ENCODE results near the gene STRIP2. TPM values are rescaled to one million over a fixed set of nuclear protein-coding genes. Genes with fewer than 3 reads are reported as not detected.

The STRIP2 gene
- total RNA-seq, 6 donors from 2014 or later: 1.0 to 5.2 (median 1.7) TPM

GRCh38 chr7:129535896-129536295 lies 101.7 kb downstream of the STRIP2 start:
- Histone ChIP-seq H3K9me3 (no peaks in the 10 kb centered on the region), H3K4me1 (no peaks in the 10 kb centered on the region), H3K36me3 (no peaks in the 10 kb centered on the region), H3K27ac (no peak overlapping the region), H3K27me3 (no peaks in the 10 kb centered on the region), H3K4me3 (no peak overlapping the region)
- TF ChIP-seq CTCF (IDR thresholded peaks at IDR 0.05): no peak
- no peak for TF ChIP-seq POLR2AphosphoS5 (IDR thresholded peaks at IDR 0.05)
- TF ChIP-seq POLR2A (IDR thresholded peaks at IDR 0.05): no peak
- TF ChIP-seq EP300 (IDR thresholded peaks at IDR 0.05): no peak
- WGBS, 2 donors: 54 to 71% methylated on average over 5 of the region's 5 CpGs
- no peak for DNase-seq
- no peak for ATAC-seq (ENCODE audit: low FRiP score in 2 of 2)

- DNase-seq: no peak
- Histone ChIP-seq H3K4me3 (no peak overlapping the region), H3K4me1 (no peaks in the 10 kb centered on the region), H3K27ac (no peak overlapping the region), H3K36me3 (no peaks in the 10 kb centered on the region), H3K27me3 (no peaks in the 10 kb centered on the region), H3K9me3 (no peaks in the 10 kb centered on the region)
- 79 to 82% methylated on average over 9 of the region's 9 CpGs for WGBS, 2 donors
- ATAC-seq (ENCODE audit: low FRiP score in 2 of 2): no peak
- TF ChIP-seq POLR2AphosphoS5 (IDR thresholded peaks at IDR 0.05): no peak
- no peak for TF ChIP-seq CTCF (IDR thresholded peaks at IDR 0.05)
- no peak for TF ChIP-seq EP300 (IDR thresholded peaks at IDR 0.05)
- no peak for TF ChIP-seq POLR2A (IDR thresholded peaks at IDR 0.05)
Measured at GRCh38 chr7:129536323-129536722, 102.1 kb downstream of the STRIP2 start.

Small RNA genes within 50 kb of the gene (small RNA-seq; reads per million reads assigned to genes)
- gene AC009244.1: 0 reads per million in 4 donors
- 0 reads per million in 4 donors for gene RNU1-72P
- 0 reads per million in 4 donors for gene SNRPGP3

Other genes starting within 250 kb of the STRIP2 start
- gene SMO, start 245.8 kb upstream of the STRIP2 start, total RNA-seq: 1 to 10 TPM; 1.7 to 7.3 (median 2.6) TPM
- gene AHCYL2, start 209.4 kb upstream of the STRIP2 start, total RNA-seq: 100 to 1,000 TPM in 4 of 6 donors, 10 to 100 TPM in 2; 41.9 to 197 (median 110) TPM
- 1 to 10 TPM in 2 of 6 donors, under 1 TPM in 2, not detected in 2; 0.76 to 3.2 (median 0.94) TPM for gene SMKR1, start 68.1 kb downstream of the STRIP2 start, total RNA-seq
- gene NRF1, start 177.3 kb downstream of the STRIP2 start, total RNA-seq: 10 to 100 TPM; 12.7 to 27.2 (median 19.1) TPM